Endothelial cell of umbilical vein (primary cell): Measurements from ENCODE around the gene FXYD6. TPM values are rescaled to one million over a fixed set of nuclear protein-coding genes. Genes with fewer than 3 reads are reported as not detected.

Experiments used
- BruUV-seq: library from RNA; stranded (reverse); fragments of 400-500 nt; replicated peaks from 2 replicates; lab custom pipeline; 2021; lab: Mats Ljungman, UMichigan
- CTCF ChIA-PET: fragments of 300-600, 350-600 bp; sonication (Branson Sonifier 250); formaldehyde crosslinking; loops from one replicate; lab custom pipeline; 2021; ENCODE audit warnings: antibody characterized with exemption, inconsistent platforms; lab: Charles Lee
- POLR2A ChIA-PET: fragments of 300-600, 350-600 bp; sonication (Branson Sonifier 250); formaldehyde crosslinking; loops from one replicate; lab custom pipeline; 2021; ENCODE audit warnings: antibody characterized with exemption, inconsistent platforms; lab: Charles Lee
- DNase-seq: peaks from one replicate; pipeline ENCODE4 v3.0.0-alpha.2; 2011; ENCODE audit warnings: low read depth, low spot score
- FAIRE-seq: peaks from 2 replicates; lab custom pipeline; 2011; peaks lifted over from hg19 to GRCh38; lab: Jason Lieb, UNC
- H2AFZ ChIP-seq: 2 replicates; pipeline ENCODE4 v1.6.0; 2012; ENCODE audit warnings: low read depth, low read length, control low read depth, inconsistent platforms
- H3K27ac ChIP-seq: 2 replicates; pipeline ENCODE4 v1.5.1; 2011; ENCODE audit warnings: low read depth, mild to moderate bottlenecking, control low read depth, low read length, moderate library complexity; ENCODE audit not compliant: insufficient read depth
- H3K27me3 ChIP-seq, 2 experiments: 2 replicates each; pipeline versions ENCODE4 v1.6.0 to v1.6.1; 2011; ENCODE audit warnings: low read length in 2 of 2, mixed read lengths in 1 of 2; ENCODE audit not compliant: control insufficient read depth in 2 of 2, insufficient read depth in 2 of 2
- H3K36me3 ChIP-seq, 2 experiments: 2 replicates in 1 of 2; 3 replicates in 1 of 2; pipeline ENCODE4 v1.5.1; 2011; ENCODE audit warnings: low read length in 2 of 2, mild to moderate bottlenecking in 1 of 2, moderate library complexity in 1 of 2; ENCODE audit not compliant: control insufficient read depth in 2 of 2, insufficient read depth in 2 of 2; ENCODE audit errors: extremely low read depth in 1 of 2
- H3K4me1 ChIP-seq: 3 replicates; pipeline ENCODE4 v1.5.1; 2011; ENCODE audit warnings: mild to moderate bottlenecking, low read length; ENCODE audit not compliant: control insufficient read depth, insufficient read depth; ENCODE audit errors: extremely low read depth
- H3K4me2 ChIP-seq: 2 replicates; pipeline ENCODE4 v1.6.1; 2011; ENCODE audit warnings: low read length, control low read depth, mixed read lengths; ENCODE audit not compliant: insufficient read depth
- H3K4me3 ChIP-seq, 3 experiments: fragments of 200-600 bp in 1 of 3; sonication (generic), shearing (Covaris generic) in 1 of 3; replicated peaks in 1 of 3; 2 replicates each; pipeline ENCODE4 v1.5.1; 2011 to 2016; ENCODE audit warnings: control low read depth in 3 of 3, low read length in 3 of 3, mild to moderate bottlenecking in 2 of 3, inconsistent platforms in 1 of 3, low read depth in 1 of 3, moderate library complexity in 1 of 3; ENCODE audit not compliant: insufficient read depth in 1 of 3
- H3K79me2 ChIP-seq: 2 replicates; pipeline ENCODE4 v1.6.0; 2012; ENCODE audit warnings: low read length, inconsistent platforms; ENCODE audit not compliant: control insufficient read depth, insufficient read depth
- H3K9ac ChIP-seq: replicated peaks from 2 replicates; pipeline ENCODE3; 2011; ENCODE audit warnings: low read length, control low read depth; ENCODE audit not compliant: insufficient read depth; ENCODE audit errors: extremely low read depth
- H3K9me1 ChIP-seq: replicated peaks from 3 replicates; pipeline ENCODE4 v1.6.0; 2011; ENCODE audit warnings: mild to moderate bottlenecking, low read length; ENCODE audit not compliant: control insufficient read depth, insufficient read depth; ENCODE audit errors: extremely low read depth
- H3K9me3 ChIP-seq: replicated peaks from 2 replicates; pipeline ENCODE4 v1.5.1; 2012; ENCODE audit warnings: low read length, inconsistent platforms; ENCODE audit not compliant: control insufficient read depth, insufficient read depth
- H4K20me1 ChIP-seq: replicated peaks from 2 replicates; pipeline ENCODE3; 2011; ENCODE audit warnings: mild to moderate bottlenecking, low read length; ENCODE audit not compliant: control insufficient read depth, insufficient read depth; ENCODE audit errors: extremely low read depth
- EZH2 ChIP-seq: IDR thresholded peaks from 2 replicates; pipeline ENCODE4 v1.6.1; 2012; ENCODE audit warnings: borderline replicate concordance, low read depth, mild to moderate bottlenecking, moderate library complexity, low read length, inconsistent platforms; ENCODE audit not compliant: severe bottlenecking
- FOS ChIP-seq: IDR thresholded peaks from 2 replicates; pipeline ENCODE4 v1.6.1; 2011; ENCODE audit warnings: mild to moderate bottlenecking, low read length, moderate library complexity, borderline replicate concordance; ENCODE audit not compliant: insufficient read depth
- GATA2 ChIP-seq: IDR thresholded peaks from 2 replicates; pipeline ENCODE4 v1.7.0; 2011; ENCODE audit warnings: low read depth, mild to moderate bottlenecking, moderate library complexity, mixed read lengths, low read length; ENCODE audit not compliant: insufficient read length, insufficient read depth
- JUN ChIP-seq: IDR thresholded peaks from 2 replicates; pipeline ENCODE4 v1.6.1; 2011; ENCODE audit warnings: borderline replicate concordance, low read depth; ENCODE audit not compliant: insufficient read length, insufficient read depth
- MYC ChIP-seq: IDR thresholded peaks from one replicate; pipeline ENCODE4 v1.6.1; 2011; ENCODE audit warnings: mild to moderate bottlenecking, low read depth, low read length
- POLR2A ChIP-seq: IDR thresholded peaks from 2 replicates; pipeline ENCODE4 v1.6.1; 2012; ENCODE audit warnings: low read depth, mild to moderate bottlenecking, control low read depth, low read length
- POLR2AphosphoS5 ChIP-seq: IDR thresholded peaks from 2 replicates; pipeline ENCODE4 v1.6.1; 2012; ENCODE audit warnings: low read depth, mild to moderate bottlenecking, control low read depth, low read length, moderate library complexity; ENCODE audit not compliant: insufficient read depth
- dilution Hi-C: fragments of 300-500 bp; cut with MboI; formaldehyde crosslinking; loops from one replicate; pipeline ENCODE4 v1.15.0; 2019; ENCODE audit warnings: low sequenced_read_pairs; ENCODE audit not compliant: extremely low pct_ligation_motif_present
- intact Hi-C: fragments of 100-400 bp; cut with micrococcal nuclease; formaldehyde crosslinking; loops from one replicate; pipeline ENCODE4 v1.10.0; 2022
- polyA plus RNA-seq, 4 experiments: library from polyadenylated mRNA; depleted of rRNA in 3 of 4; stranded (reverse) in 3 of 4; unstranded in 1 of 4; fragments of >200 nt; gene quantifications; 2 replicates each; pipeline versions ENCODE4 v1.2.1 to v1.2.3, GENCODE V29; 2011 to 2012; ENCODE audit warnings: missing spikeins in 1 of 4
- total RNA-seq: library from RNA; stranded (reverse); gene quantifications from 2 replicates; pipeline ENCODE4 v1.2.3, GENCODE V29; 2021
- TF ChIP-seq, protein P1 (sequence below), 2 donors: IDR thresholded peaks; 1 replicate in 1 of 2; 2 replicates in 1 of 2; pipeline ENCODE4 v1.5.1; 2011; ENCODE audit warnings: low read length in 2 of 2, mild to moderate bottlenecking in 2 of 2, moderate library complexity in 2 of 2, control low read depth in 1 of 2, inconsistent platforms in 1 of 2, low read depth in 1 of 2; ENCODE audit not compliant: insufficient read depth in 1 of 2; ENCODE audit errors: extremely low read depth in 1 of 2
- TF ChIP-seq, protein P2 (sequence below): IDR thresholded peaks from 2 replicates; pipeline ENCODE4 v1.6.1; 2011; ENCODE audit not compliant: insufficient read depth, insufficient read length

Gene FXYD6
- total and polyA plus RNA-seq, 2 donors (not counting 3 experiments of a cell fraction or from before 2014, with no cell fraction given) = 1.4 to 8.7 TPM

DNA sequence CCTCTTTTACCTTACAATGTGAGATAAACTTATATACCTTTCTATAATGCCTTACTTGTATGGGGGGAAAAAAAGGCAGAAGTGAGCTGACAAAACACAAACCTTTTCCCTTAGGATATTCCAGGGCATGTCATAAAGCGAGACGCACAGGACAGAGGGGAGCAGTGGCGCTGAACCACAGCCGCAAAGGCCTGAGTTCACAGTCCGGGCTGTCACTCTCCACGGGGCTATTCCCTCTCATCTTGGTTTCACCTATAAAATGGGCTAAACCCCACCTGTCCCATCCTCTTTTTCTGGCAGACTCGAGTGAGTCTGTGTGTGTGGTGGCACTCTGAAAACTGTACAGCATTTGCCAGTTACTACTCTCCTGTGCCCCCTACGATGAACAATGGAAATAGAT lies 37.6 kb downstream of the FXYD6 start:
- dilution Hi-C loops = no loop called here
- intact Hi-C loops = no loop called here
- no peaks in the 10 kb centered on the region for H3K4me1 ChIP-seq
- H3K4me2 ChIP-seq = no peak overlapping the region
- no peak for TF ChIP-seq EZH2
- TF ChIP-seq, protein P1, sequence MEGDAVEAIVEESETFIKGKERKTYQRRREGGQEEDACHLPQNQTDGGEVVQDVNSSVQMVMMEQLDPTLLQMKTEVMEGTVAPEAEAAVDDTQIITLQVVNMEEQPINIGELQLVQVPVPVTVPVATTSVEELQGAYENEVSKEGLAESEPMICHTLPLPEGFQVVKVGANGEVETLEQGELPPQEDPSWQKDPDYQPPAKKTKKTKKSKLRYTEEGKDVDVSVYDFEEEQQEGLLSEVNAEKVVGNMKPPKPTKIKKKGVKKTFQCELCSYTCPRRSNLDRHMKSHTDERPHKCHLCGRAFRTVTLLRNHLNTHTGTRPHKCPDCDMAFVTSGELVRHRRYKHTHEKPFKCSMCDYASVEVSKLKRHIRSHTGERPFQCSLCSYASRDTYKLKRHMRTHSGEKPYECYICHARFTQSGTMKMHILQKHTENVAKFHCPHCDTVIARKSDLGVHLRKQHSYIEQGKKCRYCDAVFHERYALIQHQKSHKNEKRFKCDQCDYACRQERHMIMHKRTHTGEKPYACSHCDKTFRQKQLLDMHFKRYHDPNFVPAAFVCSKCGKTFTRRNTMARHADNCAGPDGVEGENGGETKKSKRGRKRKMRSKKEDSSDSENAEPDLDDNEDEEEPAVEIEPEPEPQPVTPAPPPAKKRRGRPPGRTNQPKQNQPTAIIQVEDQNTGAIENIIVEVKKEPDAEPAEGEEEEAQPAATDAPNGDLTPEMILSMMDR (IDR thresholded peaks at IDR 0.05; ENCODE audit: extremely low read depth in 1 of 2, insufficient read depth in 1 of 2, low read depth in 1 of 2, low read length in 2 of 2) = no peak
- TF ChIP-seq MYC = no peak
- no peak for TF ChIP-seq POLR2AphosphoS5
- TF ChIP-seq JUN = no peak
- TF ChIP-seq, protein P2, sequence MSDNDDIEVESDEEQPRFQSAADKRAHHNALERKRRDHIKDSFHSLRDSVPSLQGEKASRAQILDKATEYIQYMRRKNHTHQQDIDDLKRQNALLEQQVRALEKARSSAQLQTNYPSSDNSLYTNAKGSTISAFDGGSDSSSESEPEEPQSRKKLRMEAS = no peak
- TF ChIP-seq POLR2A = no peak
- no peak for TF ChIP-seq FOS
- TF ChIP-seq GATA2 = no peak
- H3K27me3 ChIP-seq = peaks cover 0 to 10% of the 10 kb centered on the region in 2 experiments
- H2AFZ ChIP-seq = no peak overlapping the region
- H3K9ac ChIP-seq = no peak overlapping the region
- BruUV-seq = no TSS peak
- ChIA-PET POLR2A (no interaction called here), CTCF (interaction anchor here (1.0 to 1.3 kb wide), 3 partner anchors 16 to 108 kb away, joined by 3 to 4 read pairs (median 4); no protein-coding TSS in a partner anchor)
- no peaks in the 10 kb centered on the region for H3K9me3 ChIP-seq
- FAIRE-seq (no peak), DNase-seq (no peak)
- H3K27ac ChIP-seq = no peak overlapping the region
- H3K36me3 ChIP-seq = no peaks in the 10 kb centered on the region
- H4K20me1 ChIP-seq = no peaks in the 10 kb centered on the region
- no peak overlapping the region for H3K4me3 ChIP-seq
- no peaks in the 10 kb centered on the region for H3K9me1 ChIP-seq
- H3K79me2 ChIP-seq = no peaks in the 10 kb centered on the region
